Esophagus squamous epithelium (tissue), 4 donors: ENCODE results near the gene CTNND2.

Source experiments
- CTCF ChIP-seq, 6 experiments: fragments of 450-650 bp in 4 of 6; fragments of 200-600 bp in 2 of 6; sonication (generic) in 2 of 6; IDR thresholded peaks; one replicate each; pipeline ENCODE4 v1.5.1; 2016 to 2019; ENCODE audit warnings: antibody characterized with exemption in 6 of 6, mild to moderate bottlenecking in 4 of 6, moderate library complexity in 4 of 6
- POLR2A ChIP-seq, 4 donors: fragments of 450-650 bp; IDR thresholded peaks; one replicate each; pipeline ENCODE4 v1.6.1; 2017; ENCODE audit warnings: antibody characterized with exemption in 4 of 4, mild to moderate bottlenecking in 4 of 4, moderate library complexity in 3 of 4

- TF ChIP-seq POLR2A (IDR thresholded peaks at IDR 0.05) (no peak), CTCF (IDR thresholded peaks at IDR 0.05) (no peak)
Observed at GRCh38 chr5:11377896-11378295, 526.4 kb downstream of the CTNND2 start.
